ENCODE measurements around the gene AMBRA1.

Gene AMBRA1

DNA sequence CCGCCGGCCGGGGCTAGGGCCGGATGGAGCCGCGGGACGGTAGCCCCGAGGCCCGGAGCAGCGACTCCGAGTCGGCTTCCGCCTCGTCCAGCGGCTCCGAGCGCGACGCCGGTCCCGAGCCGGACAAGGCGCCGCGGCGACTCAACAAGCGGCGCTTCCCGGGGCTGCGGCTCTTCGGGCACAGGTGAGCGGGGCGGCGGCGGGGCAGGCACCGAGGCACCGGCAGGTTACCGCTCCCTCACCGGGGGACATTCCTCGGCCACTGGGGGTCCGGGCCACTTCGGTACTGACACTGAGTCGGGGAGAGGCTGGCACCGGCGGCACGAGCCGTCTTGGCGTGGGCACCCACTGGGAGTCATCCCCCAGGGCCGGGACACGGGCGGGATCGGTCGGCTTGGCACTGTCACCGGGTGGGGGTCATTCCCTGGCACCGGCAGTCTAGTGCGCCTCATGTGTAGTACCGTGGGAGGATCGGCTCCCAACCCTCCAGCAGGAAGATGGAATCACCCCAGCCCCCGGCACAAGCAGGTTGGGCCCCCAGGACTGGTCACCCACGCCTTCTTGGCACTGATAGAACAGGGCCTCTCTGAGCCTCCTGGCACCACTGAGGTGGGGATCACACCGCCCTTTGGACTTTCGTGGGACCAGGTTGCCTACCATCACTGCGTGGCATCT, 246.0 kb downstream of the AMBRA1 start:
- DNase-seq (ENCODE audit: low read depth in 3 of 3) = no peak

DNA sequence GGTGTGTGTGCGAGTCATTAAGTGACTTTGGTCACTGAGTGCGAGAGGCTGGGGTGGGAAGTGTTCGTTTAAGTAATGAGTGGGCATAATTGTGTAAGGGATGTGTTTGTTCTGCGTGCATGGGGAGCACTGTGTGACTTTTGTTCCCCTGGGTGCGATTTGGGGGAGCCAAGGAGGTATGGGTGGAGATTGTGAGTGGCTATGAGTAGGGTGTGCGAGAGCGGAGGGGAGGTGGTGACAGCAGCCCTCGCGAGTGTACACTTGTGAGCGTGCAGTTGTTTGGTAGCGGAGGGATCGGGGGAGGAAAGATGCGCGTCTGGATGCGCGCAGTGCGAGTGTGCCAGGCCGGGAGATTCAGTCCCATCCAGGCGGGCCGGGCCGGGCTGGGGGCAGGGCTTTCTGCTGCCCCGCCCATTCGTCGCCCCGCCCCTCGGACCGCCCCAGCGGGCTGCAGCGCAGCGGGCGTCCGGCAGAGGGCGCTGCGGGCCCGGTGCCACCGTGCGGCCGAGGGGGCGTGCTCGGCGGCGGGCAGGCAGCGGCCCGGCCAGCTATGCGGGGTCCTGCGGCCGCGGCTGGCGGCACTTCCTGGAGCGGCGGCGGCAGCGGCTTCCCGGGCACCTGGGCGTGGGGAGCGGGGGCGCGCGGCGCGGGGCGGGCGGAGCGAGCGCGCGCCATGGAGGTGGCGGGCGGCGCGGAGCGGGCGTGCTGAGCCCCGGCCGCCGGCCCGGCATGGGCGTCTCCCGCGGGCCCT, 246.8 kb downstream of the AMBRA1 start, which contains the start of gene DGKZ:
TSS of gene DGKZ (plus strand) at position 578 of the 751 bp plus-strand sequence. CDS start 197 bp downstream, outside the sequence.
- peak; percentile 78 to 81 (median 80) for DNase-seq (ENCODE audit: low read depth in 3 of 3)
